ENCODE data around the gene RNF169. TPM values are rescaled to one million over a fixed set of nuclear protein-coding genes. Genes with fewer than 3 reads are reported as not detected.

The RNF169 gene
- total and polyA plus RNA-seq, 4 donors: 0.60 to 11.0 (median 5.1) TPM

- no peaks in the 10 kb centered on the region for H3K4me1 ChIP-seq (ENCODE audit: control insufficient read depth in 4 of 4, insufficient read depth in 4 of 4, low read length in 3 of 4)
- H3K27ac ChIP-seq (ENCODE audit: low read depth in 1 of 2, low read length in 2 of 2): no peak overlapping the region
- DNase-seq (ENCODE audit: low spot score): no peak
- H3K36me3 ChIP-seq (ENCODE audit: control insufficient read depth in 4 of 4, insufficient read depth in 3 of 4, low read depth in 1 of 4, low read length in 3 of 4): no peaks in the 10 kb centered on the region
- TF ChIP-seq GABPA (IDR thresholded peaks at IDR 0.05 in 1 of 2, conservative IDR thresholded peaks at IDR 0.05 in 1 of 2): no peak
- TF ChIP-seq MAX (IDR thresholded peaks at IDR 0.05): no peak
- no peak for TF ChIP-seq SP1 (IDR thresholded peaks at IDR 0.05)
- TF ChIP-seq YY1 (IDR thresholded peaks at IDR 0.05): no peak
- no peak for TF ChIP-seq CTCF (IDR thresholded peaks at IDR 0.05; ENCODE audit: low read depth, low read length, missing input control)
- TF ChIP-seq RXRA (IDR thresholded peaks at IDR 0.05): no peak
- TF ChIP-seq EGR1 (IDR thresholded peaks at IDR 0.05; ENCODE audit: low read depth in 2 of 2): no peak
- no peak for TF ChIP-seq NR2F2 (IDR thresholded peaks at IDR 0.05)
- no peak for TF ChIP-seq REST (IDR thresholded peaks at IDR 0.05)
- TF ChIP-seq ATF3 (IDR thresholded peaks at IDR 0.05): no peak
- TF ChIP-seq HNF4A (conservative IDR thresholded peaks at IDR 0.05): no peak
- TF ChIP-seq FOXA2 (IDR thresholded peaks at IDR 0.05): no peak
- TF ChIP-seq ZBTB33 (IDR thresholded peaks at IDR 0.05): no peak
- TF ChIP-seq JUND (IDR thresholded peaks at IDR 0.05): no peak
- no peak for TF ChIP-seq TAF1 (conservative IDR thresholded peaks at IDR 0.05)
- TF ChIP-seq HNF4G (IDR thresholded peaks at IDR 0.05): no peak
- no peak for TF ChIP-seq RAD21 (IDR thresholded peaks at IDR 0.05)
- TF ChIP-seq FOXA1 (IDR thresholded peaks at IDR 0.05): no peak
- no peaks in the 10 kb centered on the region for H3K27me3 ChIP-seq (ENCODE audit: control insufficient read depth in 4 of 4, insufficient read depth in 4 of 4, low read length in 3 of 4)
- WGBS: 87% methylated on average over 10 of the region's 10 CpGs
- H3K9me3 ChIP-seq (ENCODE audit: control insufficient read depth in 4 of 4, low read length in 3 of 4): no peaks in the 10 kb centered on the region
- H3K4me3 ChIP-seq (ENCODE audit: low read depth in 1 of 3, low read length in 3 of 3): no peak overlapping the region
- H3K9ac ChIP-seq (ENCODE audit: low read depth in 1 of 2, low read length in 2 of 2): no peak overlapping the region
Measured at GRCh38 chr11:74707602-74708510, 40.8 kb upstream of the RNF169 start.

Data from liver (tissue), 9 donors.